T1000 (cell line): ENCODE measurements around the gene PDE4D.

ENCODE experiments used
- DNase-seq: peaks from one replicate; lab custom pipeline; 2025; ENCODE audit warnings: mixed read lengths; lab: John Stamatoyannopoulos, UW

PDE4D gene

GRCh38 chr5:59548807-59549357, 344.6 kb downstream of the PDE4D start:
- no peak for DNase-seq

DNA sequence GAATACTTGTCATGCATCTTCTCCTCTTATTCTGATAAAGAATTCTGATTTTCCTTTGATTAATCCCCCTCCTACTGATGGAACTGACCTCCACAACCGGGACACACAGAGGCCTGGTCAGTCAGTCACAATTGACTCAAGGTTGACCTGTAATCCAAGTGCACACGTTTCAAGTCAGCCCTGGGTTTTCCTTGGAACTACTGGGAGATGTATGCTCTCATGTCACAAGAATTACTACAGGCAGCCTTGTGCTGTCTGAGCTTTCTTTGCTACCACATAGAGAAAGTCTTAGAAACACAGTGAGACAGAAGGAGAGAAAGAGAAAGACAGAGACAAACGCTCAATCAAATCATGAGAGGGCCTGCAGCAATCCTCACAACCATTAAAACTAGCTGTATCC, 345.8 kb downstream of the PDE4D start:
- no peak for DNase-seq

DNA sequence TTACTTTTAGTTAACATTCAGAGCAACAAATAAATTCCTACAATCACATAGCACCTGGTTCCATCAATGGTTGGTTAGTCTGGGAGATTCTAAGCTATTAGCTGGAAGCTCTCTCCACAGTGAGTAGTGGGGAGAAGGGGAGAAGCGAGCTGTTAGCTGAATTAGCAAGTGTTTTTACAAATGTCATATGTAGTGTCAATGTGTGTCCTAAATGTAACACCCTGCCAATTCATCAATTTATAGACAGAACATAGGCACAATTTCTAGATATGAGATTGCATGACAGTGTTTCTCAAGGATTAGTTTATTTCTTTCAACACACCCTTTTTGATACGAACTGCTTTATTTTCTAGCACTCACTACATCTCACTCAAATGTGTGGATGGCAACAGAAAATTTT, 349.0 kb downstream of the PDE4D start:
- no peak for DNase-seq

DNA sequence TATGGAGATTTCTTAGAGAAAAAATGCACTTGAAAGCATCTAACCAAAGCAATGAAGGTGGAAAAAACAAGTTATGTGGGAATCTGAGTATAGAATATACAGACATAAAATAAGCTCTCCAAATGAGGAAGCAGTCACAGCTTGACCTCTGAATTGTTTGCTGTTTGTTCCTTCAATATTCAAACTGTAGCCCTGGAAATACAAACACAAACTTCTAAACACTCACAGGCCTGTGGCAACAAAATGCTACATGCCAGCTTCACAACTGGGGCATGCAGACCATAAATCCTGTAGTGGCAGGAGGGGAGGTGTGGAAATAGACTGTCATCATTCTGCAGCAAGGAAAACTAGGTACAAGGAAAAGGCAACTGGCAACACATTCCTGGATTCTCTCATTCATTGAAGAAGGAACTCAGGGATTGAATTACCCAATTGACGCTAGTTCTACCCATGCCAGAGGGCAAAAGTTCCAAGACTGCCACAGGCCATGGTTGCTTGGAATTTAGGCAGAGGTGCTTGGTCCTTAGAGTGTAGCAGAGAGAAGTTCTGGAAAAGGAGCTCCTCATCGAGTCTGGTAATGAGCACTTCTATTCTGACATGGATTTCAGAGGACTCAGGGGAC, 349.6 kb downstream of the PDE4D start:
- DNase-seq = no peak

DNA sequence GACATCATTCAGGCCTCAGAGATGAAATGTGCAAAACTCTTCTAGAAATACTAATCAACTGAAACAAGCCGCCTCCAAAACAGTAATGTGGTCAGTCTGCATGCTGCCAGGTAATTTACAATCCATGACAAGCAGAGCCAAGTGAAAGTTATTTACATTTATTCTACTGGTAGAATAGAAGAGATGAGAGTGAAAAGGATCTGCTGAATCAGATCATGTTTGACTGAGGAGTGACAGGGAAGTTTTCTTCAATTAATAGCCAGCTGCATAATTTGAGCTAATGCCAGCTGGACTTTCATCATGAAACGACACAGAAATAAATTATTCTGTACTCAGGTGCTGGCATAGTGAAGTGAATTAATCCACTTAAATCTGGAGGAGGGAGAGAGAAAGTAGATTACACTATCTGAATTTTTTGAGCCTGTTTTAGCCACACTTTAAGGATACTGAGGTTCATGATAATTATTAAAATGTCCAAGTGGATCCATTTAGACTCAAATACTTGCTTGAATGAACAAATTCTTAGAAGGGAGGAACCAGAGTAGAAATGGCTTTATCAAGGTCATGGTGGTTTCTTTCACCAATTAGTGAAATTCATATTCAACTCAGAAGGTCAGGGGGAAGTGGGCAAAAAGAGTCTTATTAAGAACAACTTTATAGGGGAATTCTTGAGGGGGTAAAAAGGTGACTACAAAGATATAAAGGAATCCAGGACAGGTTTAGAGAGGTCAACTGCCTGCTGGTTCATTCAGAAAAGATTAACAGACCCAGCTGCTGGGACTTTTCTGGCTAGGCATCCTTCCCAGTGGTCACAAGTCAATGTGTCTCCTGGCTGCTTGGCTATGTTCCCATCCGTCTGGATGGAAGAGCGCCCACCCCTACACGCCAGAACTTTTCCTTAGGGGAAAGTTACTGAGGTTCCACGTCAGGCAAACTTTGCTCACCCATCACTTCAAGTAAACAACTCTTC, 350.4 kb downstream of the PDE4D start:
- DNase-seq = no peak

DNA sequence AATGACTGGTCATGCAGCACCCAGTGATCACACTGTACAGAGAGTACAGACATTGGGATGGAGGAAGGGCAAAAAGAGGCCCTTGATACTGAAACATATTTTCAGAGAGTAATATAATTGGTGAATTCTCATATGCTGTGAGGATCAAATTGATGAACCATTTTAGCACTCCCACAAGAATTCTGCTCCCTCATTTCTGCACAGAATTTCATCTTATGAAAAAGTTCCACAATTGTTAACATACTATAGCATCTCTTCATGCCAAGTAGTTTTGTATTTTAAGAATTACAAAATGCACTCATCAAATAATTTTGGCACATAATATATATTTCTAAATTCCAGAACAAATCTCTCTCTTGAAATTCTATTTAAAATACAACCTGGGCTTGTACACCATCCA, 351.2 kb downstream of the PDE4D start:
- no peak for DNase-seq

GRCh38 chr5:59540366-59540765, 353.2 kb downstream of the PDE4D start:
- DNase-seq = no peak

GRCh38 chr5:59538750-59539121, 354.8 kb downstream of the PDE4D start:
- DNase-seq = no peak

GRCh38 chr5:59537961-59538749, 355.4 kb downstream of the PDE4D start:
- DNase-seq = no peak

DNA sequence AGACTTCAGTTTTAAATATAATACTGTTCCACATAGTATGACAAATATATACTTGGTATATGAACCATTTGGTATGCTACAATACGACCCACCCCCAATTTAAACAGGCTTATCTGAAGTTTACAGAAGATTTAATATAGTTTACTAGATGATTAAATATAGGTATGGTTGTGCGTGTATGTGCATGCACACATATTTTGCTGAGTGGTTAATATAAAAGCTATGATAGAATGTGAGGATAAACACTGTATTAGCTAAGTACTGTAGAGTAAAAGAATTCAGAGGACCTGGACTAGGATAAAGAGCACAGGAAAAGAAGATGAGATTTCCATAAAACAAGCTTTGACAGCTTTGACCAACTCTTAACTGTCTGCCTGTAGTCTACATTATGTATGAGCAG, 356.7 kb downstream of the PDE4D start:
- DNase-seq = no peak

- DNase-seq = no peak
These were observed 358.0 kb downstream of the PDE4D start for GRCh38 chr5:59535561-59535960.

DNA sequence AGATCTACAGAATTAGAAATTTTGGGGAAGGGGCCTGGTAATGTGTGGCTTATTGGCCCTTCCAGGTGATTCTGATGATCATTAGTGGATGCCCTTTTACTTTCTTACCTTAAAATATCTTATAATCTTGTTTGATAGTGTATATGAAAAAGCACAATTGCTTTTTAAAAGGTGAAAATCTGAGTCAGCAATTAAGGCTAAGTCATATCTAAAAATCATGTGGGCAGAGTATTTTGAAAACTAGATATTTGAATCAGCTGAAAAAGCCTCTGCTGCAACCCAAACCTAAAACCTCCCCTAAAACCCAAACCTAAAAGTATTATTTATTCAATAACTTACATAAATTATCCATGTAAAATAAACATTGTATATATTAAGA, 359.8 kb downstream of the PDE4D start:
- no peak for DNase-seq

DNA sequence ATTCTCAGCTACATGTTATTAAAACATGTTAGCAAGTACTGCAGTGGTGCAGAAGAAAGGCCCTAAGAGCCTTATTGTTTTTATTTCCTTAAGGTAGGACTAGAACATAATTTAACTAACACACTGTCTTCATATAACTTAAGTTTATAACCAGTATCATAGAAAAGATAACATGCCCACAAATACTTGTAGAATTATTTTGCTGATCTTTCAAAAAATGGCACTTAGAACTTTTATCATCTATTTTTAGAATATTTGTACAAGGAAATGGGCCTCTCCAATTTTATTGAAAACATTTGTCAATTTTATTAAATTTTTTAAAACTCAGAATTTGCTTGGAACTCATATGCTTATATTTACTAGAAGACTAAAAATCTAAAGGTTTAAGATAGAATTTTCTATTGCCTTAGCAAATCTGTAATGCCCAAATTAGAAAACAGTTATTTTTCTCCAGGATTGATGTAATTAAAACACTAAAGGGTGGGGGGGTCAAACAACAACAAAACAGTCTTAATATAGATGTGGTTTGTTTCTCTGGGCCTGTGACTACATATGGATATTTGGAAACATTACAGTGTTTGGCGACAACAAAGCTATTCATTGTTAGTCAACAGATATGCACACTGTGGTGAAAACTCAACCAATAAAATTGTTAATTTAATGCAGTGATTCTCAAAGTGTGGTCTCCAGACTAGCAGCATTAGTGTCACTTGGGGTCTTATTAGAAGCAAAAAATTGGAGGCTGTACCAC, 360.4 kb downstream of the PDE4D start:
- no peak for DNase-seq

GRCh38 chr5:59529239-59529638, 364.3 kb downstream of the PDE4D start:
- DNase-seq = no peak

DNA sequence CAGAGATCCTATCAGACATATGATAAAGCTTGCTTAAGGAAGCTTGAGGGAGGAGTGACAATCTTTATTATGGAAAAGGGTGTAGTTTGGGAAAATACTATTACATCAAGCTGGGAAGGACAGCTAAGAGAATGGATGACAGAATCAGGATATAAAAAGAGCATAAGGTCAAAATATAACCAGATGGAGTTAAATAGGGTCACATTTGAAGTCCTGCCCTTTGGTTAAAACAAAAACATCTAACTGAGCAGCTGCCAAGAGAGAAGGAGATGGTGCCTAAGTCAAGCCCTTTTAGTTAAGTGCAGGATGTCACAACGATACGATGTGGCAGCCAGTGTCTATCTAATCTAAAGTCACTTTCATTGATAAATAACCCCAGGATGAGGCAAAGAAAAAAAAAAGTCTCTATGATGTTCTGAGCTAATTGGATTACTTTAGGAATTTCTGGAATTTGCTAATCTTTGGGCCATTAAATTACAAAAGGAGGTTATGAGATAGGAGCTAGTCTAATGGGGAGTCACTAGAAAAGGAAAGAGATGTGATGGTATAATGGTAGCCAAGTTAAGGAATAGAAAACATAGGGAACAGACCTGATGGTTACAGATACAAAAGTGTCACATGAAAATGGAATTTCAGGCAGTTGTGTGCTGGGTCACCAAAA, 365.2 kb downstream of the PDE4D start:
- no peak for DNase-seq

DNA sequence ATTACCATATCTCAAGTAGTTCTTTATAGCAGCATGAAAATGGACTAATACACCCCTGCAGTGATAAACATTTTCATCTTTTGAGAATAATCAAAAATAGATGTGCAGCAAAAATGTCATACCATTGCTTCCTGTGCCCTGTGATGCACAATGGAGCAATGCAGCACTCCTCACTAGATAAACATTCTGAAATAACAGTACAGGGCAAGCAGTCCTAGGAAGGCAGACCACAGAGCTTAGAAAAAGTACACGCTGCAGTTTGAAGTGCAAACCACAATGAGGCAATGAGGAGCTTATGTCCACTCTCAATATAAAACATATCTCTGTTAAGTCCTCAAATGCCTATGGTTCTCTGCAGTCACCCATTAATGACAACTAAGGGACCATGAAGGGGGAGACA, 367.6 kb downstream of the PDE4D start:
- DNase-seq = no peak

DNA sequence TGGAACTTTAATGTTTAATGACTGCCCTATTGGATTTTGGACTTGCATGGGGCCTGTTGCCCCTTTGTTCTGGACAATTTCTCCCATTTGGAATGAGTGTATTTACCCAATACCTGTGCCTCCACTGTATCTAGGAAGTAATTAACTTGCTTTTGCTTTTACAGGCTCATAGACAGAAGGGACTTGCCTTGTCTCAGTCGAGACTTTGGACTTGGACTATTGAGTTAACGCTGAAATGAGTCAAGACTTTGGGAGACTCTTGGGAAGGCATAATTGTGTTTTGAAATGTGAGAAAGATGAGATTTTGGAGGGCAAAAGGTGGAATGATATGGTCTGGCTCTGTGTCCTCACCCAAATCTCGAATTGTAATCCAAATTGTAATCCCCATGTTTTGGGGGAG, 368.2 kb downstream of the PDE4D start:
- DNase-seq = no peak

DNA sequence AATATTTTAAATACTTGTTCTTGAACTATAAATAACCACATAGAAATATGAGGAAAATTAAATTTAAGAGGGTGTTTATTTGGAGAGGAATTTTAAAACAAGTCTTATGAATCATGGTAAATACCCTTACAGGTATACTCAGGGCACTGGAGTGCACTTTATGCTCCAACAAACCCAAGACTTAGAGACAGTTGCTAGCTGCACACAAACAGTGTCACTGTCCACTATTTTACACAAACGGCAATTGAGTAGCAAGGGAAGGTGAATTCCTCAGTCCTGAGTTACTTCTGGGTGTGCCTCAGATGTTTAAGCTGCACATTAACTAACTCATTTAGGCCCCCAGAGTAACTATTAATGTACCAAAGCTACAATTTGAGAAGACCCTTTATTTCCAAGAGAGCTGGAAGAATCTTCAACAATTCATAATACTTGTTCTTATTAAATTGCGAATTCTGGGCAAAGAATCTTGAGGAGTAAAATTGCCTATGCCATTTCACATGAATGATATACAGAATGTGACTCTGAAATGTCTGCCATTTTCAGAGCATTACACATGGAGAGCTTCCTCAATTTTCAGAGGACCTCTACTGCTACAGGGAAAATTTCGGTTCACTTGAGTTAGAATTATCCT, 371.2 kb downstream of the PDE4D start:
- DNase-seq = no peak

- DNase-seq = no peak
These were observed 372.1 kb downstream of the PDE4D start for GRCh38 chr5:59521476-59521875.

GRCh38 chr5:59519338-59519737, 374.2 kb downstream of the PDE4D start:
- no peak for DNase-seq
